Measurements from ENCODE around the gene CRYBB1.

CRYBB1 gene

DNA sequence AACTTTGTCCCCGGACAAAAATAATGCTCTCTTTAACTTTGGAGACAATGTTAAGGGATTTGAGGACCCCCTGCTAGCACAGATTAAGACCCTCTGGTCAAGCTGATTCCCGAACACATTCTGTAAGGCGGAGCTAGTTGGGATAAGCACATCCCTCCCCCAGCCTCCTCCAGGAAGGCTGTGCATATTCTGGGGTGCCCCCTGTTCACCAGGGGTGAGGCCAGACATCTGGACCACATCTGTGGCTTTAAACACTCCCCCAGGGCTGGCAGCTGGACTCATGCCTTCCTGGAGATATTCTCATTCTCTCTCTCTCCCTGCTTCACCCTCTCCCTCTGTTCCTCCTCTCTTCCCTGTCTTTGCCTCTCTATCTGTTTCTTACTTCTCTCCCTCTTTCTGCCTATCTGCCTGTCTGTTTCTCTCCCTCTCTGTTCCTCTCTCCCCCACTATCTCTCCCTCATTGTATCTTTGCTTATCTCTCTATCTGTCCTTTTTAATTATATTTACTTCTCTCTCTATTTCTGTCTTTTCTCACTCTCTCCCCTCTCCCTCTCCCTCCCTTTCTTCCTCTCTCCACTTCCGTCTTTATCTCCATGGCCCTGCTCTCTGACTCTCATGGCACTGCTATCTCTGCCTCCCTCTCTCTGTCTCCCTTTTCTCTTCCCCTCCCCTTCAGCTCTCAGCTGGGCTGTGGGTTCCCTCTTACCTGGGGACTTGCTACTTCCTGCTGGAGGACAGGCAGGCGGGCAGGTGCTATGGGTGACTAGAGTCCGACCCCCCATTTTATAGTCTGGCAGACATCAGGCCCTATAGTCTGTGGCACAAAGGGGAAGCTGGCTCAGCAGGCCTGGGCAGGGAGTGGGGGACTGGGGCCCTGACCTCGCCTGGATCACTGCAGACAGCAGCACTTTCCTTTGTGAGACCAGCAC is at the start of gene CRYBB1:
Gene CRYBB1, minus strand, starts transcription at position 757 of the 929 bp plus-strand sequence. CDS start 1,708 bp downstream, outside the sequence.
- intact Hi-C loops (cut with micrococcal nuclease): no loop called here
- Mint-ChIP-seq H3K36me3 (ENCODE audit: low read depth) (no peaks in the 10 kb centered on the region), H3K27ac (peak within 1 kb of the TSS; percentile 99), H3K27me3 (no peaks in the 10 kb centered on the region), H3K4me3 (peak within 1 kb of the TSS; percentile 63), H3K9me3 (no peaks in the 10 kb centered on the region), H3K4me1 (ENCODE audit: low read depth) (peaks cover 56% of the 10 kb centered on the region)

DNA sequence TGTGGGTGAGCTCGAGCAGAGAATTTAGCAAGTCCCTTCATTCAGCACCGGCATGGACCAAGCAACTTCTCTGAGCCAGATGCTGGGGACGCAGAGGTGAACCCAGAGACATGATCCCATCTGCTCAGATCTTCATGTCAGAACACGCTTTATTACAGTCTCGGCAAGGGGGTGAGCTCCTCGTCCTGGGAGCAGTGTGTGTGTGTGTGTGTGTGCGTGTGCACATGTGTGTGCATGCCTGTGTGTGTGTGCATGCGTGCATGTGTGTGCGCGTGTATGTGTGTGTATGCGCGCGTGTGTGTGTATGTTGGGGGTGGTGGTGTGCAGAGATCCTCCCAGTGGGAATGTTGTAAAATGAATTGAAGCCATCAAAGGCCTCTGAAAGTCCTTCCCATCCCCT is 49.3 kb upstream of the CRYBB1 start:
- no peak overlapping the region for H3K4me3 Mint-ChIP-seq
- H3K4me1 Mint-ChIP-seq (ENCODE audit: low read depth): peaks cover 19% of the 10 kb centered on the region
- no peak overlapping the region for H3K27ac Mint-ChIP-seq

GRCh38 chr22:26665813-26666231 is 48.0 kb upstream of the CRYBB1 start:
- no peak overlapping the region for H3K4me3 Mint-ChIP-seq
- H3K27me3 Mint-ChIP-seq: peaks cover 6% of the 10 kb centered on the region
- no peaks in the 10 kb centered on the region for H3K9me3 Mint-ChIP-seq
- no peak overlapping the region for H3K27ac Mint-ChIP-seq
- peaks cover 9% of the 10 kb centered on the region for H3K4me1 Mint-ChIP-seq (ENCODE audit: low read depth)
- no peaks in the 10 kb centered on the region for H3K36me3 Mint-ChIP-seq (ENCODE audit: low read depth)
- intact Hi-C loops (cut with micrococcal nuclease): no loop called here

More for the DNA sequence above, 49.3 kb upstream of the CRYBB1 start:
- Mint-ChIP-seq H3K9me3 (no peaks in the 10 kb centered on the region), H3K36me3 (ENCODE audit: low read depth) (no peaks in the 10 kb centered on the region), H3K27me3 (peaks cover 6% of the 10 kb centered on the region)
- intact Hi-C loops (cut with micrococcal nuclease): no loop called here

DNA sequence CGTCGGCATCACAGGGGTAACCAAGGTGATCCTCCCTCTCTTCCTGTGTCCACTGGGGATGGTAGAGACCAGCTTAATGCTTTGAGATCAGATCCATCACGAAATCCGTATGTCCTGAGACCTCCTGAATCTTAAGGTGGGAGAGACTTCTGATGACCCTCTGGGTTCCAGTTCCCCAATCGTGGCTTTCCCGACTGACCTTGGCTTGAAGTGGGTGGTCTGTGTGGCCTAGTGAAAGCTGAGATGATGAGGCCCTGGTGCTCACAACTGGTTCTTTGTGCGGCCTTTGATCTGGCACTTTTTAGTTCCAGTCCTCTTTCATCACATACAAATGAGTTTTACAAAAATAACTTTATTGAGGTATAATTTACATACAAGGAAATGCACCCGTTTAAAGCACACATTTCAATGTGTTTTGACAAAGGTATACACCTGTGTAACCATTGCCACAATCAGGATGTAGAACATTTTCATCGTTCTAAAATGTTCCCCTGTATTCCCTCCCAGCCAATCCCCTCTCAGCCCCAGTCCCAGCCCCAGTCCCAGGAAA is 45.6 kb upstream of the CRYBB1 start:
- no peaks in the 10 kb centered on the region for H3K36me3 Mint-ChIP-seq (ENCODE audit: low read depth)

GRCh38 chr22:26662160-26662559 is 44.3 kb upstream of the CRYBB1 start:
- H3K27me3 Mint-ChIP-seq: peaks cover 28% of the 10 kb centered on the region
- peaks cover 37% of the 10 kb centered on the region for H3K4me1 Mint-ChIP-seq (ENCODE audit: low read depth)
- H3K27ac Mint-ChIP-seq: no peak overlapping the region
- intact Hi-C loops (cut with micrococcal nuclease): no loop called here
- H3K36me3 Mint-ChIP-seq (ENCODE audit: low read depth): no peaks in the 10 kb centered on the region
- no peak overlapping the region for H3K4me3 Mint-ChIP-seq
- no peaks in the 10 kb centered on the region for H3K9me3 Mint-ChIP-seq

More for the DNA sequence above, 45.6 kb upstream of the CRYBB1 start:
- Mint-ChIP-seq H3K4me1 (ENCODE audit: low read depth) (peaks cover 24% of the 10 kb centered on the region), H3K9me3 (no peaks in the 10 kb centered on the region), H3K27ac (no peak overlapping the region), H3K4me3 (no peak overlapping the region), H3K27me3 (peaks cover 16% of the 10 kb centered on the region)
- intact Hi-C loops (cut with micrococcal nuclease): no loop called here

GRCh38 chr22:26660961-26661578 is 43.2 kb upstream of the CRYBB1 start:
- intact Hi-C loops (cut with micrococcal nuclease): no loop called here
- peaks cover 35% of the 10 kb centered on the region for H3K27me3 Mint-ChIP-seq
- H3K36me3 Mint-ChIP-seq (ENCODE audit: low read depth): no peaks in the 10 kb centered on the region
- H3K4me3 Mint-ChIP-seq: no peak overlapping the region
- peaks cover 41% of the 10 kb centered on the region for H3K4me1 Mint-ChIP-seq (ENCODE audit: low read depth)
- no peak overlapping the region for H3K27ac Mint-ChIP-seq
- no peaks in the 10 kb centered on the region for H3K9me3 Mint-ChIP-seq

GRCh38 chr22:26660356-26660755 is 42.5 kb upstream of the CRYBB1 start:
- no peak overlapping the region for H3K27ac Mint-ChIP-seq

GRCh38 chr22:26658671-26659478 is 41.0 kb upstream of the CRYBB1 start:
- H3K9me3 Mint-ChIP-seq: no peaks in the 10 kb centered on the region
- intact Hi-C loops (cut with micrococcal nuclease): no loop called here

More at GRCh38 chr22:26660356-26660755, 42.5 kb upstream of the CRYBB1 start:
- peaks cover 40% of the 10 kb centered on the region for H3K4me1 Mint-ChIP-seq (ENCODE audit: low read depth)
- H3K36me3 Mint-ChIP-seq (ENCODE audit: low read depth): no peaks in the 10 kb centered on the region
- no peaks in the 10 kb centered on the region for H3K9me3 Mint-ChIP-seq
- intact Hi-C loops (cut with micrococcal nuclease): no loop called here
- H3K27me3 Mint-ChIP-seq: peaks cover 40% of the 10 kb centered on the region
- no peak overlapping the region for H3K4me3 Mint-ChIP-seq

DNA sequence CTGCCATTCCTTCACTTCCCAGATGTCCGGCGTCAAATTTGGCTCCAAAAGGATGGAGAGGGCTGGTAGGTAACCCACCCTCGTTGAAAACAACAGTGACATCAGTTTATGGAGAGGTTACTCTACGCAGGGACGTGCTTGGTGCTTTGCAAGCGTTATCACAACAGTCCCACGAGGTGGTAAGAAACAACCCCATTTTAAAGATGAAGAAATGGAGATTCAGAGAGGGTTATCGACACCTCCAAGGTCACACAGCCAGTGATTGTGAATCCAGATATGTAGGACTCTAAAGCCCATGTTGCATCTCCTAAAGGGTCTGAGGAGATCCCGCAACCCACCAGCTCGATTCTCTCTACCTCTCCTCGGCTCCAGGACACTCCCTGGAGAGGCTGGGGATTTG is 40.3 kb upstream of the CRYBB1 start:
- Mint-ChIP-seq H3K36me3 (ENCODE audit: low read depth) (no peaks in the 10 kb centered on the region), H3K9me3 (no peaks in the 10 kb centered on the region), H3K4me3 (peak overlapping the region; percentile 70), H3K27me3 (peaks cover 44% of the 10 kb centered on the region), H3K4me1 (ENCODE audit: low read depth) (peaks cover 35% of the 10 kb centered on the region), H3K27ac (peak overlapping the region; percentile 17)
- intact Hi-C loops (cut with micrococcal nuclease): no loop called here

More at GRCh38 chr22:26658671-26659478, 41.0 kb upstream of the CRYBB1 start:
- peak overlapping the region; percentile 70 for H3K4me3 Mint-ChIP-seq
- H3K27ac Mint-ChIP-seq: peak overlapping the region; percentile 17
- peaks cover 35% of the 10 kb centered on the region for H3K4me1 Mint-ChIP-seq (ENCODE audit: low read depth)
- H3K36me3 Mint-ChIP-seq (ENCODE audit: low read depth): no peaks in the 10 kb centered on the region
- peaks cover 41% of the 10 kb centered on the region for H3K27me3 Mint-ChIP-seq

DNA sequence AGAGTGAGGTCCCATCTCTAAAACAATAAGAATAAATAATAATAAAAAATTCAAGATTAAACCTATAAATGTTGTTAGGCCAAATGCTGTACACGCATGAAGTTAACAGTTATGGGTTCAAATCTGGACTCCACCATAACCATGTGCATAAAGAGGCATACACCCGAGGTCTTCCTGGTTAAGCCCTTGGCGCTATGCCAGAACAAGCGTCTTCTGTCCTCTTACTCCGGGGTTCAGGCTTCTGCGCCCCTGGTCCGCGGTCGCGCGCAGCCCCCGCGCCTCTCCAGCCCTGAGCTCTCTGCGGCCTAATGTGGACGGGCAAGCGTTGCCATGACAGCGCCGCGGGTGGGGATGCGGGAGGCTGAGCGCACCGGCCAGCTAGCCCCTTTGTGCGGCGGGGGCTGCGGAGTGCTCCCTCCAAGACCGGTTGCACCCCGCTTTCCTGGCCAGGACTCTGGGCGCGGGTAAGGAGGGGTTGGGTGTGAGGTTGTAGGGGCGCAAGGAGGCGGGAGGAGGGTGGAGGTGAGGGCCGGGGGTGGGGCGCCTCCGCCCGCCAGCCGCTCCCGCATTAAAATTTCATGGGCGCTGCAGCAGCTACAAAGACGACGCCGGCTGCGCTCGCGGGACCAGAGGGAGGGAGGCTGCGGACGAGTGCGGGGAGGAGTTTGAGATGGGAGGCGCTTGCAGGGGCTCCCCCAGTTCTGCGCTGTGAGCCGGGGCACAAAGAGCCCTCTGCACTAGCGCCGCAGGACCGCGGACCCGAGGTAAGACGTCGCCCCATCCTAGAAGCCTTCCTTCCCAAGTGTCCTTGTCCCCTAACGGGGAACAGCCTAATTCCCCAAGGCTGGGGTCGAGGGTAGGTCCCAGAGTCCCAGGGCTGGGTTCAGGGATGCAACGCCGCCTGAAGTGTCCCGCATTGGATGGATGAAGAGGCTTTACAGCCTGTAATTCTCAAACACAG is 39.3 kb upstream of the CRYBB1 start, which contains the start of gene MIAT:
Gene MIAT, plus strand, starts transcription at position 698 of the 961 bp plus-strand sequence.
- Mint-ChIP-seq H3K9me3 (no peaks in the 10 kb centered on the region), H3K36me3 (ENCODE audit: low read depth) (no peaks in the 10 kb centered on the region), H3K4me3 (peak within 1 kb of the TSS; percentile 70), H3K4me1 (ENCODE audit: low read depth) (peaks cover 35% of the 10 kb centered on the region), H3K27ac (peak within 1 kb of the TSS; percentile 17), H3K27me3 (peaks cover 40% of the 10 kb centered on the region)
- intact Hi-C loops (cut with micrococcal nuclease): no loop called here

GRCh38 chr22:26651815-26652214 is 34.0 kb upstream of the CRYBB1 start:
- intact Hi-C loops (cut with micrococcal nuclease): no loop called here
- H3K4me1 Mint-ChIP-seq (ENCODE audit: low read depth): peaks cover 33% of the 10 kb centered on the region
- H3K27ac Mint-ChIP-seq: no peak overlapping the region
- H3K27me3 Mint-ChIP-seq: peaks cover 16% of the 10 kb centered on the region
- H3K36me3 Mint-ChIP-seq (ENCODE audit: low read depth): no peaks in the 10 kb centered on the region
- no peak overlapping the region for H3K4me3 Mint-ChIP-seq
- H3K9me3 Mint-ChIP-seq: no peaks in the 10 kb centered on the region

GRCh38 chr22:26650722-26651421 is 33.0 kb upstream of the CRYBB1 start:
- Mint-ChIP-seq H3K9me3 (no peaks in the 10 kb centered on the region), H3K36me3 (ENCODE audit: low read depth) (no peaks in the 10 kb centered on the region), H3K27ac (no peak overlapping the region), H3K4me3 (no peak overlapping the region), H3K27me3 (peaks cover 11% of the 10 kb centered on the region), H3K4me1 (ENCODE audit: low read depth) (peaks cover 32% of the 10 kb centered on the region)
- intact Hi-C loops (cut with micrococcal nuclease): no loop called here
